ENCODE results near the gene ALKBH1. TPM values are rescaled to one million over a fixed set of nuclear protein-coding genes. Genes with fewer than 3 reads are reported as not detected.

The ALKBH1 gene
- total and polyA plus RNA-seq, 7 donors: 7.7 to 17.6 (median 9.8) TPM

DNA sequence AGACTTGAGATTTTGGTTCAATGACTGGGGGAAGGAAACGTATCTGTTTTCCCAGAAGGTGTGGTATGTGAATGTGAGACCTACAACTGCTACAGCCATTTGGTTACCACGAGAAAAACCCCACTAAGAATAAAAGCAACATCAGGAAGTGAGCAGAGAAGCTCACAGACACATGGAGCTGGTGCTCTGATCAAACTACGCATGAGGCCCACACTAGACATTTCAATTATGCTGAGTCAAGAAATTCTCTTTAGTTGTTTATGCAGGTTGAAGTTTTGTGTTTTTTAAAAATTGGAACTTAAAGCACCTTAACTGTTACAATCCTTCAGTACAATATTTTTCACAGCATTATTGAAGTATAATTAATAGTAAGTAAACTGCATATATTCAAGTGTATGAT, 82.5 kb downstream of the ALKBH1 start:
- ATAC-seq: no peak
- TF ChIP-seq, protein P1, sequence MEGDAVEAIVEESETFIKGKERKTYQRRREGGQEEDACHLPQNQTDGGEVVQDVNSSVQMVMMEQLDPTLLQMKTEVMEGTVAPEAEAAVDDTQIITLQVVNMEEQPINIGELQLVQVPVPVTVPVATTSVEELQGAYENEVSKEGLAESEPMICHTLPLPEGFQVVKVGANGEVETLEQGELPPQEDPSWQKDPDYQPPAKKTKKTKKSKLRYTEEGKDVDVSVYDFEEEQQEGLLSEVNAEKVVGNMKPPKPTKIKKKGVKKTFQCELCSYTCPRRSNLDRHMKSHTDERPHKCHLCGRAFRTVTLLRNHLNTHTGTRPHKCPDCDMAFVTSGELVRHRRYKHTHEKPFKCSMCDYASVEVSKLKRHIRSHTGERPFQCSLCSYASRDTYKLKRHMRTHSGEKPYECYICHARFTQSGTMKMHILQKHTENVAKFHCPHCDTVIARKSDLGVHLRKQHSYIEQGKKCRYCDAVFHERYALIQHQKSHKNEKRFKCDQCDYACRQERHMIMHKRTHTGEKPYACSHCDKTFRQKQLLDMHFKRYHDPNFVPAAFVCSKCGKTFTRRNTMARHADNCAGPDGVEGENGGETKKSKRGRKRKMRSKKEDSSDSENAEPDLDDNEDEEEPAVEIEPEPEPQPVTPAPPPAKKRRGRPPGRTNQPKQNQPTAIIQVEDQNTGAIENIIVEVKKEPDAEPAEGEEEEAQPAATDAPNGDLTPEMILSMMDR (IDR thresholded peaks at IDR 0.05): no peak
- DNase-seq: no peak
- H3K27me3 ChIP-seq (ENCODE audit: insufficient read depth in 3 of 3, low read length in 2 of 3): no peaks in the 10 kb centered on the region
- no peaks in the 10 kb centered on the region for H3K36me3 ChIP-seq (ENCODE audit: insufficient read depth in 1 of 2, low read depth in 1 of 2)
- H3K4me1 ChIP-seq: no peaks in the 10 kb centered on the region
- WGBS, 3 donors: 50 to 59% (median 54%) methylated on average over 3 of the region's 3 CpGs
- intact Hi-C loops (cut with DNase I): no loop called here
- no peaks in the 10 kb centered on the region for H3K9me3 ChIP-seq
- H3K27ac ChIP-seq: no peak overlapping the region
- no peak overlapping the region for H3K4me3 ChIP-seq

DNA sequence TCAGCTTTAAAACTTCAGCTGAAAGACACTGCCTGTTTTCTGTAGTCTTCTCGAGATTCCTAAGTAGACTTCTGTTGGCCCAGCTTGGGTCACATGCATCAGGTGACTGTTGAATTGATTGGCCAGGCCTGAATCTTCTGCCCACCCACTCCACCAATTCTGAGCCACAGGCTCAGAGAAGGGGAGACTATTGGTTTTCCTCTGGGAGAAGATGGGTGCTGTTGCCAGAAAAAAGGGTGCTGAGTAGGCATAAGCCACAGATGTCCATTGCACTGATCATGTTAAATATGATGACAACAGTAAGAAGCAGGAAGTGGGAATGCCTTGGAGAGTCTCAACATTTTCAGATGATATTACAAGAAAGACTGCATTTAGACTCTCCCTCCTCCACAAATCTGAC, 84.6 kb downstream of the ALKBH1 start:
- no peak overlapping the region for H3K4me3 ChIP-seq
- H3K27me3 ChIP-seq (ENCODE audit: insufficient read depth in 3 of 3, low read length in 2 of 3): no peaks in the 10 kb centered on the region
- no peaks in the 10 kb centered on the region for H3K36me3 ChIP-seq (ENCODE audit: insufficient read depth in 1 of 2, low read depth in 1 of 2)
- H3K27ac ChIP-seq: no peak overlapping the region
- H3K4me1 ChIP-seq: no peaks in the 10 kb centered on the region
- intact Hi-C loops (cut with DNase I): no loop called here
- WGBS, 3 donors: 56 to 65% (median 63%) methylated on average over 1 of the region's 1 CpG
- TF ChIP-seq, protein P1 (IDR thresholded peaks at IDR 0.05): no peak
- DNase-seq (no peak), ATAC-seq (peak in 1 of 4 donors; percentile 27)
- H3K9me3 ChIP-seq: no peaks in the 10 kb centered on the region

Other genes with a start within 250 kb of the ALKBH1 start
- 100 to 1,000 TPM; 180 to 271 (median 189) TPM for gene AHSA1, start 249.9 kb downstream of the ALKBH1 start, total RNA-seq
- gene AHSA1, start 249.9 kb downstream of the ALKBH1 start, polyA plus RNA-seq: 100 to 1,000 TPM; 206 to 246 (median 207) TPM
- not detected for gene ISM2, start 209.2 kb downstream of the ALKBH1 start, total RNA-seq
- gene ISM2, start 209.2 kb downstream of the ALKBH1 start, polyA plus RNA-seq: under 1 TPM in 1 of 3 donors, not detected in 2; 0.04 TPM
- 1 to 10 TPM; 5.8 to 9.0 (median 6.6) TPM for gene SPTLC2, start 91.4 kb downstream of the ALKBH1 start, total RNA-seq
- 1 to 10 TPM; 2.4 to 5.5 (median 4.5) TPM for gene SPTLC2, start 91.4 kb downstream of the ALKBH1 start, polyA plus RNA-seq
- gene SLIRP, start 80 bp upstream of the ALKBH1 start, total RNA-seq: 100 to 1,000 TPM; 129 to 185 (median 143) TPM
- gene SLIRP, start 80 bp upstream of the ALKBH1 start, polyA plus RNA-seq: 100 to 1,000 TPM; 457 to 578 (median 486) TPM
- gene SNW1, start 53.1 kb upstream of the ALKBH1 start, total RNA-seq: 10 to 100 TPM; 50.4 to 95.0 (median 66.4) TPM
- 10 to 100 TPM; 49.2 to 83.7 (median 60.3) TPM for gene SNW1, start 53.1 kb upstream of the ALKBH1 start, polyA plus RNA-seq
- 1 to 10 TPM; 3.8 to 6.6 (median 5.4) TPM for gene ADCK1, start 92.1 kb upstream of the ALKBH1 start, total RNA-seq
- gene ADCK1, start 92.1 kb upstream of the ALKBH1 start, polyA plus RNA-seq: 1 to 10 TPM; 7.2 to 9.1 (median 8.9) TPM